ENCODE data around the gene UACA. TPM values are rescaled to one million over a fixed set of nuclear protein-coding genes. Genes with fewer than 3 reads are reported as not detected.

Gene UACA
- total RNA-seq, 1 experiment from 2014 or later = 141 TPM

- Histone ChIP-seq H3K27me3 (replicated peaks; ENCODE audit: control insufficient read depth, insufficient read depth, low read length) (no peaks in the 10 kb centered on the region), H3K9me3 (no peaks in the 10 kb centered on the region), H3K4me1 (peaks cover 24% of the 10 kb centered on the region), H3K4me3 (ENCODE audit: low read depth, low read length) (no peak overlapping the region), H3K36me3 (ENCODE audit: control insufficient read depth, insufficient read depth, low read length) (no peaks in the 10 kb centered on the region)
- BruUV-seq (replicated peaks) = no TSS peak
- Mint-ChIP-seq H3K27ac (ENCODE audit: unreplicated experiment) (no peak overlapping the region), H3K4me3 (ENCODE audit: unreplicated experiment) (no peak overlapping the region), H3K27me3 (ENCODE audit: insufficient read depth, unreplicated experiment) (no peaks in the 10 kb centered on the region), H3K36me3 (ENCODE audit: insufficient read depth, unreplicated experiment) (no peaks in the 10 kb centered on the region), H3K9me3 (ENCODE audit: unreplicated experiment) (peaks cover 11% of the 10 kb centered on the region), H3K4me1 (ENCODE audit: low read depth, unreplicated experiment) (peaks cover 47% of the 10 kb centered on the region)
- no peak for TF ChIP-seq CTCF (IDR thresholded peaks at IDR 0.05; ENCODE audit: insufficient read depth in 1 of 2, low read depth in 1 of 2, low read length in 1 of 2, severe bottlenecking in 1 of 2, unreplicated experiment in 1 of 2)
- ChIA-PET POLR2A (no interaction called here), CTCF (no interaction called here)
- intact Hi-C loops (cut with micrococcal nuclease; ENCODE audit: unreplicated experiment) = no loop called here
- no peak for DNase-seq
Observed at GRCh38 chr15:70775160-70775559, 11.8 kb upstream of the UACA start.

- Histone ChIP-seq H3K36me3 (ENCODE audit: control insufficient read depth, insufficient read depth, low read length) (no peaks in the 10 kb centered on the region), H3K4me1 (peaks cover 23% of the 10 kb centered on the region), H3K9me3 (no peaks in the 10 kb centered on the region), H3K27me3 (replicated peaks; ENCODE audit: control insufficient read depth, insufficient read depth, low read length) (no peaks in the 10 kb centered on the region), H3K4me3 (ENCODE audit: low read depth, low read length) (no peak overlapping the region)
- Mint-ChIP-seq H3K36me3 (ENCODE audit: insufficient read depth, unreplicated experiment) (no peaks in the 10 kb centered on the region), H3K4me3 (ENCODE audit: unreplicated experiment) (no peak overlapping the region), H3K9me3 (ENCODE audit: unreplicated experiment) (peaks cover 8% of the 10 kb centered on the region), H3K27me3 (ENCODE audit: insufficient read depth, unreplicated experiment) (no peaks in the 10 kb centered on the region), H3K4me1 (ENCODE audit: low read depth, unreplicated experiment) (peaks cover 34% of the 10 kb centered on the region), H3K27ac (ENCODE audit: unreplicated experiment) (no peak overlapping the region)
- no peak for TF ChIP-seq CTCF (IDR thresholded peaks at IDR 0.05; ENCODE audit: insufficient read depth in 1 of 2, low read depth in 1 of 2, low read length in 1 of 2, severe bottlenecking in 1 of 2, unreplicated experiment in 1 of 2)
- BruUV-seq (replicated peaks) = no TSS peak
- ChIA-PET CTCF (interaction anchor here (0.7 kb wide), 1 partner anchor 58 kb away, joined by 6 read pairs; no protein-coding TSS in a partner anchor), POLR2A (interaction anchor here (1.0 kb wide), 1 partner anchor 9 kb away, joined by 3 read pairs; the partner anchor contains the start of gene UACA)
- no peak for DNase-seq
- intact Hi-C loops (cut with micrococcal nuclease; ENCODE audit: unreplicated experiment) = no loop called here
Observed at GRCh38 chr15:70772402-70772801, 9.0 kb upstream of the UACA start.

- H3K9me3 Mint-ChIP-seq (ENCODE audit: unreplicated experiment) = no peaks in the 10 kb centered on the region
- TF ChIP-seq CTCF (IDR thresholded peaks at IDR 0.05; ENCODE audit: insufficient read depth in 1 of 2, low read depth in 1 of 2, low read length in 1 of 2, severe bottlenecking in 1 of 2, unreplicated experiment in 1 of 2) = no peak
- no peaks in the 10 kb centered on the region for H3K36me3 Mint-ChIP-seq (ENCODE audit: insufficient read depth, unreplicated experiment)
- intact Hi-C loops (cut with micrococcal nuclease; ENCODE audit: unreplicated experiment) = no loop called here
- BruUV-seq (replicated peaks) = no TSS peak
- no peaks in the 10 kb centered on the region for H3K27me3 Mint-ChIP-seq (ENCODE audit: insufficient read depth, unreplicated experiment)
- no peak overlapping the region for H3K27ac Mint-ChIP-seq (ENCODE audit: unreplicated experiment)
- POLR2A ChIA-PET = interaction anchor here (0.9 to 1.1 kb wide), 2 partner anchors 9 to 16 kb away, joined by 4 read pairs; no protein-coding TSS in a partner anchor
- peaks cover 34% of the 10 kb centered on the region for H3K4me1 ChIP-seq
- H3K4me1 Mint-ChIP-seq (ENCODE audit: low read depth, unreplicated experiment) = peaks cover 33% of the 10 kb centered on the region
- DNase-seq = no peak
- CTCF ChIA-PET = no interaction called here
- no peaks in the 10 kb centered on the region for H3K27me3 ChIP-seq (replicated peaks; ENCODE audit: control insufficient read depth, insufficient read depth, low read length)
- no peaks in the 10 kb centered on the region for H3K36me3 ChIP-seq (ENCODE audit: control insufficient read depth, insufficient read depth, low read length)
- H3K4me3 Mint-ChIP-seq (ENCODE audit: unreplicated experiment) = no peak overlapping the region
- H3K4me3 ChIP-seq (ENCODE audit: low read depth, low read length) = no peak overlapping the region
- H3K9me3 ChIP-seq = no peaks in the 10 kb centered on the region
Observed at GRCh38 chr15:70770863-70771262, 7.5 kb upstream of the UACA start.

Measured in Caco-2 (cell line).